K562 (cell line): ENCODE measurements around the gene PRSS53. TPM values are rescaled to one million over a fixed set of nuclear protein-coding genes. Genes with fewer than 3 reads are reported as not detected.

ENCODE experiments used
- ARID1B ChIP-seq: fragments of 450-650 bp; IDR thresholded peaks from 2 replicates; pipeline ENCODE4 v1.6.1; 2016; ENCODE audit warnings: antibody characterized with exemption, mild to moderate bottlenecking, inconsistent platforms
- DDX20 ChIP-seq: fragments of 450-650 bp; IDR thresholded peaks from 2 replicates; pipeline ENCODE4 v1.6.1; 2016; ENCODE audit warnings: missing genetic modification characterization, low read depth, mild to moderate bottlenecking, missing compliant biosample characterization, moderate library complexity
- EP400 ChIP-seq: fragments of 450-650 bp; IDR thresholded peaks from 2 replicates; pipeline ENCODE4 v1.6.1; 2017; ENCODE audit warnings: antibody characterized with exemption, mild to moderate bottlenecking, moderate library complexity
- FOXO4 ChIP-seq: fragments of 450-650 bp; formaldehyde crosslinking; IDR thresholded peaks from 2 replicates; pipeline ENCODE4 v1.4.0; 2020; ENCODE audit warnings: mild to moderate bottlenecking, moderate library complexity
- FOXP4 ChIP-seq: sonication (generic); formaldehyde crosslinking; IDR thresholded peaks from 2 replicates; pipeline ENCODE4 v1.8.0; 2022; ENCODE audit warnings: mild to moderate bottlenecking, missing genetic modification reagents, borderline replicate concordance
- HBP1 ChIP-seq: fragments of 450-650 bp; formaldehyde crosslinking; IDR thresholded peaks from 2 replicates; pipeline ENCODE4 v1.4.0; 2022; ENCODE audit warnings: missing genetic modification characterization
- SRF ChIP-seq, 2 experiments: fragments of 250-450, 450-650 bp in 1 of 2; sonication (Bioruptor Pico) in 1 of 2; sonication (generic) in 1 of 2; formaldehyde crosslinking; IDR thresholded peaks; 2 replicates each; pipeline versions ENCODE4 v1.5.0 to v1.5.1; 2020 to 2022; ENCODE audit warnings: mild to moderate bottlenecking in 1 of 2, missing genetic modification reagents in 1 of 2
- TAF7 ChIP-seq: fragments of 450-650 bp; IDR thresholded peaks from 2 replicates; pipeline ENCODE4 v1.6.1; 2016; ENCODE audit warnings: missing genetic modification characterization, missing compliant biosample characterization
- TEAD2 ChIP-seq: fragments of 450-650 bp; IDR thresholded peaks from 2 replicates; pipeline ENCODE4 v1.6.1; 2016; ENCODE audit warnings: missing genetic modification characterization, control low read depth, missing compliant biosample characterization
- polyA plus RNA-seq, 8 experiments: library from polyadenylated mRNA; depleted of rRNA in 4 of 8; stranded (reverse) in 5 of 8; unstranded in 3 of 8; fragments of >200 nt; fragmentation: Nextera tagmentation in 2 of 8; fragmentation: Illumina TruSeq in 1 of 8; extraction: Ambion mirVana in 2 of 8; extraction: Trizol in 1 of 8; gene quantifications; 2 replicates each; pipeline versions ENCODE4 v1.2.1 to v1.2.3, GENCODE V29; 2011 to 2014; ENCODE audit warnings: inconsistent platforms in 1 of 8, missing spikeins in 1 of 8
- total RNA-seq, 7 experiments: library from RNA; depleted of rRNA in 6 of 7; stranded (reverse); fragments of >200 nt in 6 of 7; fragmentation: Illumina TruSeq in 2 of 7; extraction: Trizol in 2 of 7; gene quantifications; 2 replicates each; pipeline versions ENCODE4 v1.2.1 to v1.2.3, GENCODE V29; 2011 to 2021; ENCODE audit warnings: low replicate concordance in 1 of 7

The PRSS53 gene
- total and polyA plus RNA-seq, 9 of the 15 experiments (the other 6 are each of a cell fraction or from before 2014, with no cell fraction given): 0.40 to 1.9 (median 0.78) TPM; not detected in 2

GRCh38 chr16:31134625-31135534 is 46.1 kb upstream of the PRSS53 start (continued):
- TF ChIP-seq FOXP4 (CRISPR knock-in tag): no peak
- no peak for TF ChIP-seq TAF7 (tag)
- TF ChIP-seq HBP1 (CRISPR knock-in tag): no peak
- TF ChIP-seq SRF (CRISPR knock-in tag; IDR thresholded peaks at IDR 0.05): 0 out of 4 replicates have a peak, but pooled peaks of 1 of the 2 experiments have one; percentile 43
- no peak; the same call in 1 of the 2 replicates for TF ChIP-seq ARID1B
- peak; percentile 12; the same call in 1 of the 2 replicates for TF ChIP-seq EP400
- no peak for TF ChIP-seq DDX20
- no peak for TF ChIP-seq FOXO4 (CRISPR knock-in tag)
- no peak for TF ChIP-seq TEAD2
